Activated CD8-positive, alpha-beta T cell treated with anti-CD3 and anti-CD28 coated beads, Interleukin-2, amount 10 ng/mL, durations not matched to agents 7 days and 5 days (primary cell): ENCODE results near the gene SF3B6. TPM values are rescaled to one million over a fixed set of nuclear protein-coding genes. Genes with fewer than 3 reads are reported as not detected.

Experiments used
- ATAC-seq: fragments of 150-1000 bp; cut with Tn5 transposase; one replicate; pipeline ENCODE4 v1.10.0; 2021; ENCODE audit warnings: moderate library complexity
- CTCF ChIA-PET: fragments of 350-600 bp; sonication (Branson Sonifier 250); formaldehyde crosslinking; loops from one replicate; lab custom pipeline; 2021; ENCODE audit warnings: antibody characterized with exemption; lab: Charles Lee
- POLR2A ChIA-PET: fragments of 350-600 bp; sonication (Branson Sonifier 250); formaldehyde crosslinking; loops from one replicate; lab custom pipeline; 2021; ENCODE audit warnings: antibody characterized with exemption; lab: Charles Lee
- DNase-seq: peaks from one replicate; pipeline ENCODE4 v3.0.0-alpha.2; 2020
- H3K27ac Mint-ChIP-seq: one replicate; pipeline ENCODE4 v1.8.0; 2021; ENCODE audit warnings: mild to moderate bottlenecking, mixed read lengths
- H3K27me3 Mint-ChIP-seq: one replicate; pipeline ENCODE4 v1.8.0; 2021; ENCODE audit warnings: low read depth, mixed read lengths
- H3K36me3 Mint-ChIP-seq: one replicate; pipeline ENCODE4 v1.8.0; 2021; ENCODE audit warnings: low read depth, mixed read lengths
- H3K4me1 Mint-ChIP-seq: one replicate; pipeline ENCODE4 v1.8.0; 2021; ENCODE audit warnings: low read depth, mixed read lengths
- H3K4me3 Mint-ChIP-seq: one replicate; pipeline ENCODE4 v1.8.0; 2021; ENCODE audit warnings: mild to moderate bottlenecking, mixed read lengths
- H3K9me3 Mint-ChIP-seq: one replicate; pipeline ENCODE4 v1.8.0; 2022; ENCODE audit warnings: mixed read lengths; ENCODE audit not compliant: insufficient read depth
- total RNA-seq, 2 experiments: library from RNA; stranded (reverse); gene quantifications; one replicate each; pipeline ENCODE4 v1.2.3, GENCODE V29; 2021

Gene SF3B6
- total RNA-seq, 2 experiments from 2014 or later: 94.6 to 96.2 TPM

DNA sequence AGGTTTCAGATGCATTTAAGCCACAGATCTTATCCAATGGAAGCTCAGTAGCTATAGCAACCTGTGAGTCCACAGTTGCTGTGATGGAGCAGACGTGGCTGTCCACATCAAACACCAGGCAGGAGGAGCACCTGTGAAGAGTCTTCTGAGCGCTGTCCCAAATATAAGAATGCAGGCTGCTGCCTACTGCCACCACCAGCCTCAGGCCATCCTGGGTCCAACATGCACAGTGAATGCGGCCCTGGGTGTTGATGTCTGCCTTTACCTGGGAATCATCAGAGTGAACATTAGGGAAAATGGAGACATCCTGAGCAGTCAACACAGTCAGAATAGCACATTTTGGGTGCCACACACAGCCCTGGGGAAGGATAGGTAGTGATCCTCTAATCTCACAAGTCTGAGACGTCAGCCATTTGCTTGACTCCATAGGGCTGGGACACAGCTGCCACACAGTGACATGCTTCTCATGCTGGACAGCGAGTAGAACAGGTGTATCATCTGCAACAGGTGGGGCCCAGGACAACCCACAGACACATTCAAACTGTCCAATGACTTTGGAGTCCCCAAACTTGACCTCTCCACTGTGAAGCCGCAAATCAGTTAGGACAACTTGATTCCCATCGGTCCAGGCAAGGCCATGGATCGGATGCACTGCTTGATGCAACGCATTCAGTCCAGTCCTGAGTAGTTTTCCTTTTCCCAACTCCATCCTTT lies 37.2 kb downstream of the SF3B6 start:
- Mint-ChIP-seq H3K4me1 (peaks cover 13% of the 10 kb centered on the region), H3K27me3 (no peaks in the 10 kb centered on the region), H3K9me3 (no peaks in the 10 kb centered on the region), H3K36me3 (peaks cover 31% of the 10 kb centered on the region), H3K4me3 (no peak overlapping the region), H3K27ac (no peak overlapping the region)
- ATAC-seq (no peak), DNase-seq (no peak)
- ChIA-PET CTCF (interaction anchor here (0.9 kb wide), 1 partner anchor 45 kb away, joined by 3 read pairs; no protein-coding TSS in a partner anchor), POLR2A (no interaction called here)

- Mint-ChIP-seq H3K9me3 (no peaks in the 10 kb centered on the region), H3K27me3 (no peaks in the 10 kb centered on the region), H3K4me3 (no peak overlapping the region), H3K27ac (no peak overlapping the region), H3K36me3 (peaks cover 20% of the 10 kb centered on the region), H3K4me1 (peaks cover 6% of the 10 kb centered on the region)
- DNase-seq (no peak), ATAC-seq (no peak)
- POLR2A ChIA-PET: no interaction called here
- CTCF ChIA-PET: no interaction called here
Measured at GRCh38 chr2:24026233-24026632, 49.9 kb downstream of the SF3B6 start.

DNA sequence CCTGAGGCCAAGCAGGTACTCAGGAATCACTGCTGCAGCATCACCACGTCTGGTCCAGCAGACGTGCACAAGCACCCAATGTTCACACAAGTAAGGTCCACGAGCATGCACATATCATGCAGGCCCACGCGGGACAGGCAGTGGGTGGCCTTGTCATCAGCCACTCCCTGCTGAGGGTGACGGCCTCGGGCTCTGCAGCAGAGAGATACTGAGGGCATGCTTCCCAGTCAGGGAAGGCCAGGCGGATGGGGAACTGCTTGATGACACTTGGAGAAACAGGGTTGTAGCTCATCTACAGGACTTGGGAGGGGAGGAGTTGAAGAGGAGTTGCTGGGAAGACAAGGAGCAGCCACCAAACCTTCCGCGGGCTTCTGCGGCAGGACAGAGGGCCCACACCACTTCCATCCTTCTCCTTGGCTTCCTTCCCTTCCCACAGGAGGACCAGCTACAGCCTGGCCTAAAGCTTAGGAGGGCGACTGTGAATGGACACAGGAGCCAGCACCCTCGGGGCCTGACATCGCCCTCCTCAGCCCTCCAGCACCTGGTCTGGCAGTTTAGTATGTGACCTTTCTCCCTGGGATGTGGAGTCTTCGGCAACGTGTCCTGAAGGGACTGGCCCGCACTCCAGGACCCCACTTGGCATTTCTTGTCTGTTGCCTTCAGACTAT lies 51.0 kb downstream of the SF3B6 start:
- ATAC-seq (no peak), DNase-seq (no peak)
- H3K4me1 Mint-ChIP-seq: peaks cover 1% of the 10 kb centered on the region
- CTCF ChIA-PET: no interaction called here
- no peak overlapping the region for H3K4me3 Mint-ChIP-seq
- H3K27me3 Mint-ChIP-seq: no peaks in the 10 kb centered on the region
- H3K9me3 Mint-ChIP-seq: no peaks in the 10 kb centered on the region
- POLR2A ChIA-PET: no interaction called here
- no peak overlapping the region for H3K27ac Mint-ChIP-seq
- peaks cover 15% of the 10 kb centered on the region for H3K36me3 Mint-ChIP-seq

- Mint-ChIP-seq H3K27me3 (no peaks in the 10 kb centered on the region), H3K27ac (no peak overlapping the region), H3K36me3 (peaks cover 5% of the 10 kb centered on the region), H3K4me1 (no peaks in the 10 kb centered on the region), H3K4me3 (no peak overlapping the region), H3K9me3 (no peaks in the 10 kb centered on the region)
- DNase-seq (no peak), ATAC-seq (no peak)
- ChIA-PET CTCF (no interaction called here), POLR2A (no interaction called here)
Measured at GRCh38 chr2:24024018-24024417, 52.1 kb downstream of the SF3B6 start.

- Mint-ChIP-seq H3K4me3 (no peak overlapping the region), H3K27me3 (no peaks in the 10 kb centered on the region), H3K36me3 (peaks cover 3% of the 10 kb centered on the region), H3K27ac (no peak overlapping the region), H3K4me1 (no peaks in the 10 kb centered on the region), H3K9me3 (no peaks in the 10 kb centered on the region)
- CTCF ChIA-PET: interaction anchor here (1.8 kb wide), 1 partner anchor 10 kb away, joined by 4 read pairs; no protein-coding TSS in a partner anchor
- DNase-seq (no peak), ATAC-seq (no peak)
- POLR2A ChIA-PET: no interaction called here
Measured at GRCh38 chr2:24022975-24023575, 53.1 kb downstream of the SF3B6 start.

GRCh38 chr2:24022324-24022974 lies 53.7 kb downstream of the SF3B6 start:
- DNase-seq (no peak), ATAC-seq (no peak)
- ChIA-PET CTCF (interaction anchor here (1.2 to 1.8 kb wide), 2 partner anchors 10 to 61 kb away, joined by 4 read pairs; no protein-coding TSS in a partner anchor), POLR2A (interaction anchor here (0.8 kb wide), 1 partner anchor 198 kb away, joined by 5 read pairs; no protein-coding TSS in a partner anchor)
- Mint-ChIP-seq H3K4me3 (no peak overlapping the region), H3K27ac (peak overlapping the region; percentile 52), H3K27me3 (no peaks in the 10 kb centered on the region), H3K36me3 (peaks cover 3% of the 10 kb centered on the region), H3K9me3 (no peaks in the 10 kb centered on the region), H3K4me1 (no peaks in the 10 kb centered on the region)

GRCh38 chr2:24021122-24021998 lies 54.8 kb downstream of the SF3B6 start:
- POLR2A ChIA-PET: interaction anchor here (0.8 kb wide), 1 partner anchor 197 kb away, joined by 5 read pairs; no protein-coding TSS in a partner anchor
- CTCF ChIA-PET: interaction anchor here (1.2 to 1.8 kb wide), 2 partner anchors 11 to 62 kb away, joined by 4 read pairs; no protein-coding TSS in a partner anchor
- ATAC-seq: peak; percentile 57
- peak; percentile 39 for DNase-seq
- Mint-ChIP-seq H3K36me3 (no peaks in the 10 kb centered on the region), H3K9me3 (no peaks in the 10 kb centered on the region), H3K27me3 (no peaks in the 10 kb centered on the region), H3K4me1 (no peaks in the 10 kb centered on the region), H3K4me3 (no peak overlapping the region), H3K27ac (no peak overlapping the region)

- POLR2A ChIA-PET: no interaction called here
- Mint-ChIP-seq H3K27ac (no peak overlapping the region), H3K4me1 (no peaks in the 10 kb centered on the region), H3K36me3 (no peaks in the 10 kb centered on the region), H3K27me3 (no peaks in the 10 kb centered on the region), H3K4me3 (no peak overlapping the region), H3K9me3 (no peaks in the 10 kb centered on the region)
- ATAC-seq: no peak
- DNase-seq: no peak
- CTCF ChIA-PET: interaction anchor here (0.6 kb wide), 1 partner anchor 93 kb away, joined by 3 read pairs; no protein-coding TSS in a partner anchor
Measured at GRCh38 chr2:24020244-24020643, 55.9 kb downstream of the SF3B6 start.

DNA sequence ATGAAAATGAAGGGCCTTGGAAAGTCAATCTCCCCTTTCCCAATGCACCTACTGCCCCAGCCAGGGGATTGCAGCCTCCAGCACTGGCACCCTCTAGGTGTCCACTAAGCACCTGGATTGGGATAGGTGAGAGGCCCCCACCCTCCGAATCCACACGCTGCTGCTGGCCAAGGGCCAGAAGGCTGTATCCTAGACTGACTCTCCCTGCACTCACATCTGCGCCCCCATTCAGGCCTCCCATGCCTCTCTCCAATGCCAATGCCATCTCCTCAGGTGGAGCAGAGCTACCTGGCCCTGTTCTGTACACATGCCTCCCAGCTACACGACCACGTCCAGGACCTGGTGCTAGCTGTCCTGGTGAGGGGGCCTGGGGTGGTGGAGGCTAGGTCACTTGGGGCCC lies 56.4 kb downstream of the SF3B6 start:
- CTCF ChIA-PET: no interaction called here
- Mint-ChIP-seq H3K4me3 (no peak overlapping the region), H3K27me3 (no peaks in the 10 kb centered on the region), H3K9me3 (no peaks in the 10 kb centered on the region), H3K4me1 (no peaks in the 10 kb centered on the region), H3K27ac (no peak overlapping the region), H3K36me3 (no peaks in the 10 kb centered on the region)
- POLR2A ChIA-PET: interaction anchor here (0.8 kb wide), 1 partner anchor 1147 kb away, joined by 3 read pairs; no protein-coding TSS in a partner anchor
- DNase-seq: no peak
- ATAC-seq: no peak

DNA sequence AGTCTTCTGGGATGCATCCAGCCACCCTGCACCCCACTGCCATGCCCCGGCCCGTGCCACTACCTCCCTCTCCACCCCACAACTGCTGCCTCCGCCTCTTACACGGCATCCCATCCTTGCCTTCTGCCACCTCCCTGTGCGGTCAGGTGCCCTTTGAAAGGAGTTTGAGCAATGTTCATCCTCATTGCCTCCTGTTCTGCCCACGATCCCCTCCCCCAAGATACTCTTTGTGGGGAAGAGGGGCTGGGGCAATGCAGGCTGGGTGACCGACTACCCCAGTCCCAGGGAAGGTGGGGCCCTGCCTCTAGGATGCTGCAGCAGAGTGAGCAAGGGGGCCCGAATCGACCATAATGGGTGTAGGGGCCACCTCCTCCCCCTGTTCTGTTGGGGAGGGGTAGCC lies 57.9 kb downstream of the SF3B6 start:
- H3K4me3 Mint-ChIP-seq: no peak overlapping the region
- H3K9me3 Mint-ChIP-seq: no peaks in the 10 kb centered on the region
- DNase-seq (no peak), ATAC-seq (no peak)
- POLR2A ChIA-PET: no interaction called here
- no peak overlapping the region for H3K27ac Mint-ChIP-seq
- CTCF ChIA-PET: no interaction called here
- no peaks in the 10 kb centered on the region for H3K27me3 Mint-ChIP-seq
- no peaks in the 10 kb centered on the region for H3K36me3 Mint-ChIP-seq
- H3K4me1 Mint-ChIP-seq: no peaks in the 10 kb centered on the region

DNA sequence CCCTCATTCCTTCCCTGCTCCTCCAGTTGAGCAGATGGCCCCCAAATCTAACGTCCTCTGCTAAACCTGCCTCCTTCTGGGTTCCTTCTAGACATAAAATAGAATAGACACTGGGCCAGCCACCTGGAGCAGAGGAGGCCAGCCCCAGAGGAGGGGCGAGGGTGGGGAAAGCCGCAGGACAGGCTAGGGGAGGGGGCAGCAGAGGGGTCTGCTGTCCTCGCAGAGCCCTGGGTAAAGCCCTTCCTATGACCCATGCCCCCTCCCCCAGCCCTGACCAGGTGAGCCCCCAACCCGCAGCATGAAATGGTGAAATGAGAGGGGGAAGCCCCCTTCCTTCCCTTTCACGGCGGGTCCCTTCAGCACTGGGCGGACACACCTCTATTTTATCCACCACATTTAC lies 58.4 kb downstream of the SF3B6 start:
- Mint-ChIP-seq H3K9me3 (no peaks in the 10 kb centered on the region), H3K36me3 (no peaks in the 10 kb centered on the region), H3K27me3 (peaks cover 1% of the 10 kb centered on the region), H3K4me1 (no peaks in the 10 kb centered on the region), H3K27ac (no peak overlapping the region), H3K4me3 (no peak overlapping the region)
- no peak for DNase-seq
- no peak for ATAC-seq
- ChIA-PET POLR2A (no interaction called here), CTCF (no interaction called here)
